Immature natural killer cell (primary cell): ENCODE results near the gene HERC3. TPM values are rescaled to one million over a fixed set of nuclear protein-coding genes. Genes with fewer than 3 reads are reported as not detected.
A peak's percentile ranks its signal among the peaks of the same experiment; 100 is the strongest.

Experiments used
- DNase-seq, 3 donors: peaks; one replicate each; pipeline ENCODE4 v3.0.0; 2022; ENCODE audit warnings: mixed read lengths in 1 of 3
- H3K27ac Mint-ChIP-seq, 6 donors: one replicate each; pipeline ENCODE4 v1.8.0; 2020; ENCODE audit warnings: mixed read lengths in 6 of 6, mild to moderate bottlenecking in 5 of 6, inconsistent platforms in 4 of 6, moderate library complexity in 3 of 6
- H3K27me3 Mint-ChIP-seq, 3 donors: one replicate each; pipeline ENCODE4 v1.8.0; 2020 to 2021; ENCODE audit warnings: low read depth in 3 of 3, mild to moderate bottlenecking in 3 of 3, mixed read lengths in 3 of 3, moderate library complexity in 3 of 3, inconsistent platforms in 1 of 3
- H3K36me3 Mint-ChIP-seq, 3 donors: one replicate each; pipeline ENCODE4 v1.8.0; 2020; ENCODE audit warnings: mixed read lengths in 3 of 3, inconsistent platforms in 2 of 3, mild to moderate bottlenecking in 2 of 3
- H3K4me1 Mint-ChIP-seq, 2 donors: one replicate each; pipeline ENCODE4 v1.8.0; 2020; ENCODE audit warnings: inconsistent platforms in 2 of 2, mild to moderate bottlenecking in 2 of 2, mixed read lengths in 2 of 2, moderate library complexity in 1 of 2
- H3K4me3 Mint-ChIP-seq, 5 donors: one replicate each; pipeline ENCODE4 v1.8.0; 2020; ENCODE audit warnings: mild to moderate bottlenecking in 5 of 5, mixed read lengths in 5 of 5, inconsistent platforms in 3 of 5, moderate library complexity in 3 of 5
- H3K9me3 Mint-ChIP-seq, 6 donors: one replicate each; pipeline ENCODE4 v1.8.0; 2020; ENCODE audit warnings: mild to moderate bottlenecking in 6 of 6, mixed read lengths in 6 of 6, inconsistent platforms in 4 of 6, moderate library complexity in 3 of 6
- polyA plus RNA-seq, 3 donors: library from polyadenylated mRNA; unstranded; fragments of 300-500 nt; fragmentation: Illumina TruSeq; gene quantifications; one replicate each; pipeline ENCODE4 v1.2.3, GENCODE V29; 2021

Gene HERC3
- polyA plus RNA-seq, 3 donors from 2014 or later, result 21.7 to 39.7 (median 32.0) TPM

DNA sequence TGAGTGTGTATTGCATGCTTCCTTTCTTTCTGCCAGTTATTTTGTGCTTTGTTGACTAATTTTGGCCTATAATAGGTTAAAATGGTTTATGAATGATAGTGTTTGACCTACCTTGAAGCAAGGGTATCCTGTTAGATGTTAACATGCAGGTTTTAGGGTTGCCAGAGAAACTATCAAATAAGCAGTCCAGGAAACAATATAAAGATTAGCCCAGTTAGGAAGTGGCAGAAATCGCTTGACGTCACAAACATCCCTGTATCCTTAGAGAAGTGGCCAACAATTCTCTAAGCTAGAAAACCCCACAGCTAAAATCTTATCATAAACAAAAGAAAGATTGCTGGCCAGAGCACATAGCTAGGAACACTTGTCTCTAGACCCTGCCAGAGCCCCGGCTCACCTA, 101.5 kb downstream of the HERC3 start:
- H3K27ac Mint-ChIP-seq, result peak overlapping the region in 2 of 6 donors; percentile 9 to 51
- no peak for DNase-seq
- peaks cover 19 to 21% of the 10 kb centered on the region in 2 donors for H3K4me1 Mint-ChIP-seq
- H3K36me3 Mint-ChIP-seq, result peaks cover 12 to 29% (median 25%) of the 10 kb centered on the region in 3 donors
- H3K27me3 Mint-ChIP-seq, result peaks cover 3 to 7% (median 6%) of the 10 kb centered on the region in 3 donors
- no peaks in the 10 kb centered on the region for H3K9me3 Mint-ChIP-seq
- no peak overlapping the region for H3K4me3 Mint-ChIP-seq

DNA sequence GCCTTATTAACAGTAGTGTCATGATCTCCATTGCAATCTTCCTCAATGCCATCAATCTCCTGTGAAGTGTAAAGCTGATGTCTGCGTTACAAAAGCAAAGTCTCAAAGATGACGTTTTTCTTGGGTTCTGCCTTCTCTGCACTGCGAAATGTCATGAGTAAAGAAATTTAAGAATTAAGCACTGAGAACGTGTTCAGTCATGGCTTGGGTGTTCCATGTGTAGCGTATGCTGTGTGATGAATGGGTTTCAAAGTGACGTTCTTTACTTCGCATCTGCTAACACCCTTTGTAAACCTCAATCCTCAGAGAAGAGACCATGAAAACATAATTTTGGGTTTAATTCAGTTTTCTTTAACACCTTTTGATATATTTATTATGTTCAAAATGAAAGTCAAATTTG, 104.3 kb downstream of the HERC3 start:
- H3K27me3 Mint-ChIP-seq, result peaks cover 3 to 7% (median 6%) of the 10 kb centered on the region in 3 donors
- H3K27ac Mint-ChIP-seq, result peak overlapping the region; percentile 55 to 97 (median 92)
- no peaks in the 10 kb centered on the region for H3K9me3 Mint-ChIP-seq
- H3K4me3 Mint-ChIP-seq, result peak overlapping the region; percentile 83 to 88 (median 86)
- peaks cover 7 to 14% (median 14%) of the 10 kb centered on the region in 3 donors for H3K36me3 Mint-ChIP-seq
- H3K4me1 Mint-ChIP-seq, result peaks cover 23 to 25% of the 10 kb centered on the region in 2 donors
- no peak for DNase-seq

DNA sequence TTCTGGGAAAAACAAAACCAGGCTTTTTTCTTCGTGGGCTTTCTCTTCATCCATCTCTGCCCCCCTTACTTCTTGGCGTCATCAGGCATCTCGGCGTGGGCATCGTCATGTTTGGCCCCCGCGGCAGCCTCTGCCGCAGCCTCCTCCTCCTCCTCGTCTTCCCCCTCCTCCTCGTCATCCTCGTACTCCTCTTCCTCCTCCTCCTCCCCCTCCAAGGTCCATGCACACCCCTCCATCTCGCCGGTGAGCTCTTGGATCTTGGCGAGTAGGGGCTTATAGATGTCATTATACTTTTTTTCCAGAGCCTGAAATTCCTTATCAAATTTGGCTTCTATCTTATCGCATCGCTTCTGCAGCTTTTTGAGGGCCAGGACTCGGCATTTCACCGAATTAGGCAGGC, 104.9 kb downstream of the HERC3 start:
- no peaks in the 10 kb centered on the region for H3K9me3 Mint-ChIP-seq
- H3K36me3 Mint-ChIP-seq, result peaks cover 7 to 16% (median 15%) of the 10 kb centered on the region in 3 donors
- H3K4me1 Mint-ChIP-seq, result peaks cover 23 to 25% of the 10 kb centered on the region in 2 donors
- peaks cover 3 to 7% (median 6%) of the 10 kb centered on the region in 3 donors for H3K27me3 Mint-ChIP-seq
- DNase-seq, result peak; percentile 30 to 37 (median 35)
- H3K4me3 Mint-ChIP-seq, result peak overlapping the region; percentile 83 to 88 (median 86)
- H3K27ac Mint-ChIP-seq, result peak overlapping the region; percentile 55 to 97 (median 92)

DNA sequence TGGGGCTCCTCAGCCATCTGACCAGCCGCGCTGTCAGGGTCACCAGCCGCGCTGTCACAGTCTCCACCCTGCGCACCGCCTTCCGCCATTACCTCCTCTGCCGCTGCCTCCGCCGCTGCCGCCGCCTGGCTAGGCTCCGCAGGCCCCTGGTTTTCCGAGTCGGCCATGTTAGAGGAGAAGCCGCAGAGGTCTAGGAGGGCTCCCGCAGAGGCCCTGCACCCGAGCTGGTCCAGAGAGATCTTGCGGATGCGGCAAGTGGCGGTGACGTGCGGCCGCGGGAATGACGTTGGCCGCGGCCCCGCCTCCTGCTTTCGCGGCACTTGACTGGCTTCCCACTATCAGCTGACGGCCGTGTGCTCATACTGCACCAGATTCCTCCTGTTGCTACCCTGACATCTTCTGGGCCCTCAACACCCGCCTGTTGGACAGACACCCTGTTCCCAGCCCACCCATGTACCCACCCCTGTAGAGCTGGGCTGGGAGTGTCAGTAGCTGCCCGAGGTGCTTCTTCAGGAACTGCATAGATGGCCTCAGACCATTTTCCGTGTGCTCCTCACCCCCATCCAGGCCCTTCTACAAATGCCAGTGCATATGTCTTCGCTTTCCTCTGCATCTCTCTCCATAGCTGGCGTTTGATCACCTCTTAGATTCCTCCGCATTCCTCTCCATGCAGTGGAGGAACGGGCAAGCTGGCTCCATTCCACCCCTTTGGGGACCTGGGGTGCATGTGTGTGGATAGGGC, 105.5 kb downstream of the HERC3 start, which contains the start of gene NAP1L5:
Gene NAP1L5 (minus strand): TSS at position 242 of the 742 bp plus-strand sequence. CDS start 75 bp downstream, at position 167.
- Mint-ChIP-seq H3K27ac (peak within 1 kb of the TSS; percentile 55 to 97 (median 92)), H3K36me3 (peaks cover 12 to 22% (median 21%) of the 10 kb centered on the region in 3 donors), H3K9me3 (no peaks in the 10 kb centered on the region), H3K4me3 (peak within 1 kb of the TSS; percentile 83 to 88 (median 86)), H3K27me3 (peaks cover 3 to 7% (median 6%) of the 10 kb centered on the region in 3 donors), H3K4me1 (peaks cover 23 to 25% of the 10 kb centered on the region in 2 donors)
- DNase-seq, result peak; percentile 84 to 86 (median 86)

DNA sequence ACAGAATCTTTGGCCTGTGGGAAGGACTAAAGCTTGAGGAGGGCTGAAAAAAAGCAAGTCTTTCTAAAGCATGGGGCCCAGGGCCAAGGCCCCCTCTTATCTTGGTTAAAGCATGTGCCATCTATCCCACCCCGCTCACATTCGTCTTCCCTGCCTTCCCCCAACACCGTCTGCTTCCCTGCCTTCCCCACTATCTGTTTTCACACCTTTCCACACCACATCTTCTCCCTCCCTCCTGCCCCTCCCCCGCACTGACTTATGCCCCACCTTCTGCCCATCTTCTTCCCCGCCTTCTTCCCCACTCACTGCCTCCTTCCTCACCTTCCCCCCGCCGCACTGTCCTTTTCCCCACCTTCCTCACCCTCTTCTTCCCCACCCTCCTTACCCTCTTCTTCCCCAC, 106.2 kb downstream of the HERC3 start:
- Mint-ChIP-seq H3K27ac (peak overlapping the region; percentile 55 to 97 (median 92)), H3K27me3 (peaks cover 3 to 7% (median 6%) of the 10 kb centered on the region in 3 donors), H3K9me3 (no peaks in the 10 kb centered on the region), H3K4me3 (no peak overlapping the region), H3K4me1 (peaks cover 23 to 25% of the 10 kb centered on the region in 2 donors), H3K36me3 (peaks cover 10 to 30% (median 21%) of the 10 kb centered on the region in 3 donors)
- DNase-seq, result no peak

DNA sequence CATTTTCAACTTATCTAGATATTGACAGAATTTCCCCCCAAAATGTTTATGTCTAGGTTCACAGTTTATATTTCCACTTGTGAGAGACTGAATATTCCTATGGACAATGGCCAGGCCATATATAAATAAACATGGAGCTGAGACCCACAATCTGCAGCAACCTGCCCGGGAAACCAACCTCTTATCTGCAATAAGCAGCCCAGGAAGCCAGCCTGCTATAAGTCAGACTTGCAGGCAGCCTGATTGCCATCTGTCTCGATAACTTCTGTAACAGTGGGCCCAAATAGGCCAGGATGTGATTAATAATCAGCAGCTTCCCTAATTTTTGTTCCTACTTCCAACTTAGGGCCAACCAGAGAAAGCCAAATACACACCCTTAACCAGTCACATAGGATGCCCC, 110.5 kb downstream of the HERC3 start:
- peaks cover under 1 to 3% (median 2%) of the 10 kb centered on the region in 3 donors for H3K27me3 Mint-ChIP-seq
- no peak overlapping the region for H3K27ac Mint-ChIP-seq
- peaks cover 36 to 52% (median 36%) of the 10 kb centered on the region in 3 donors for H3K36me3 Mint-ChIP-seq
- peaks cover 8 to 12% of the 10 kb centered on the region in 2 donors for H3K4me1 Mint-ChIP-seq
- H3K9me3 Mint-ChIP-seq, result no peaks in the 10 kb centered on the region
- DNase-seq, result no peak
- no peak overlapping the region for H3K4me3 Mint-ChIP-seq

DNA sequence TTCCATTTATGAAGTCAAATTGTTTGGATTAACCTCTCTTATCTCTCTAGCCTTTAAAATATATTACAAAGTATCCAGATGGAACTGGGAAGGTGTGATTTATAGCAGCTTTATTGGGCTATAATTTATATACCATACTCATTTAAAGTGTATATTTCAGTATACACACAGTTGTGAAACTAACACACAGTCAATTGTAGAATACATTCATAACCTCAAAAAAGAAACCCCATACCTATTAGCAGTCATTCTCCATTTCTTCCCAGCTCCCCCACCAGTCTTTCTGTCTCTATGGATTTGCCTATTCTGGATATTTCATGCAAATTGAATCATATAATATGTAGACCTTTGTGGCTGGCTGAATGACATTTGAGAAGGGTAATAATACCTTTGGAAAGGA, 112.9 kb downstream of the HERC3 start:
- Mint-ChIP-seq H3K36me3 (peaks cover 32 to 62% (median 36%) of the 10 kb centered on the region in 3 donors), H3K4me3 (no peak overlapping the region), H3K9me3 (no peaks in the 10 kb centered on the region), H3K4me1 (no peaks in the 10 kb centered on the region), H3K27ac (no peak overlapping the region), H3K27me3 (no peaks in the 10 kb centered on the region)
- DNase-seq, result no peak

DNA sequence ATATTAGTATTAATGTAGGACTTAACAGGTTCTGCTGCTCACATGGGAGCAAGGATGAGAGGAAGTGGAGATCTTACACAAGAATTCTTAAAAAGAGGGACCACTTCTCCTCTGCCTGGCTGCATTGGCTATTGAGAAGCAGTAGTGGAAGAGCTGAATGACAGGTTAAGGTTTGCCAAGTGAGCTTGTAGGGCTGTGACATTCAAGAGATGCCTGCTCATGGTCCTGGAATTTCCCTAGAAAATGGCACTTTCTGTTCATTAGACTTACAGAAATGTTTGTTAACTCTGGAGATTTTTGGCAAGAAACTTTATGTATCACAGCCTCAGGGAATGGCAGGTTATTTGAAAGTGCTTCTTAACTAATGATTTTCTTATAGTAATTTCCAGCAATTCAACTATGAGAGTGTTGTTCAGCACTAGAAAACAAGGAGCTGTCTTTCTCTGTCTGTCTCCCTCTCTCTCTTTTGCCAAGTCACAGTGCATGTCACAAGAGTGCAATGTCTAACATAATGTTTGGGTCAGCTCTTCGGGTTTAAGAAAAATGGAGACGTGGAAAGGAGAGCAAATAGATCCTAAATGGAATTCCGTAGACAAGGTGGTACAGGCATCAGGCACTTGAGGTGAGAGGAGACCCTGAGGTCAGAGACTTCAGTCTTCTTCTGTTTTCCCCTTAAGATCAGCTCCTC, 113.7 kb downstream of the HERC3 start:
- no peaks in the 10 kb centered on the region for H3K4me1 Mint-ChIP-seq
- no peak overlapping the region for H3K4me3 Mint-ChIP-seq
- no peak for DNase-seq
- no peaks in the 10 kb centered on the region for H3K9me3 Mint-ChIP-seq
- H3K36me3 Mint-ChIP-seq, result peaks cover 32 to 65% (median 36%) of the 10 kb centered on the region in 3 donors
- no peak overlapping the region for H3K27ac Mint-ChIP-seq
- no peaks in the 10 kb centered on the region for H3K27me3 Mint-ChIP-seq

DNA sequence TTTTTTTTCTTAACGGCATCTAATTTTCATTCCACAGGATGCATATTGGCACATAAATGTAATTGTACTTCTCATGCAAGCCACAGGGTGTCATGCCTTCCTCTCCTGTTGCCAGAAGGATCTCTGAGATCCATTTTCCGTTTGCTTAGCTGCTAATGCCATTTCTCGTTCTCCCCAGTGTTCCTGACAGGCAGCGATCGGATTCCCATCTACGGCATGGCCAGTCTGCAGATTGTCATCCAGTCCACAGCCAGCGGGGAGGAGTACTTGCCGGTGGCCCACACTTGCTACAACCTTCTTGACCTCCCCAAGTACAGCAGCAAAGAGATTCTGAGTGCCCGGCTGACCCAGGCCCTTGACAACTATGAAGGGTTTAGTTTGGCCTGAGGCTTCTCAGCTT, 114.3 kb downstream of the HERC3 start:
- no peaks in the 10 kb centered on the region for H3K4me1 Mint-ChIP-seq
- H3K27ac Mint-ChIP-seq, result no peak overlapping the region
- no peak overlapping the region for H3K4me3 Mint-ChIP-seq
- no peaks in the 10 kb centered on the region for H3K9me3 Mint-ChIP-seq
- H3K36me3 Mint-ChIP-seq, result peaks cover 34 to 68% (median 37%) of the 10 kb centered on the region in 3 donors
- DNase-seq, result no peak
- H3K27me3 Mint-ChIP-seq, result no peaks in the 10 kb centered on the region

DNA sequence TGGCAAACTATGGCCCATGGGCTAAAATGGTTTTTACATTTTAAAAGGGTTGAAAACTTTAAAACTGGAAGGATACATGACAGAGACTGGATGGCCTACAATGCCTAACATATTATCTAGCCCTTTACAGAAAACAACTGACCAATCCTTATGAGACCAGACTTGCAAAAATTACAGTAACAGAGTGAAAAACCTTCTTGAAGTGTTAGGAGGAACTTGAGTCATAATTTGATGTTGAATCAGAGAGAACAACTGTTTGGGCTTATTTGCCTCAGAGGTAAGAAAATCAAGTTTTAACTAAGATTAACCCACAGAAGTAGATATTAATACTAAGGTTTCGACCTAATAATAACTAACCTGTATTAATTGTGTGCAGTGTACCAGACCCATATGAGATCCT, 117.7 kb downstream of the HERC3 start:
- Mint-ChIP-seq H3K27me3 (no peaks in the 10 kb centered on the region), H3K27ac (no peak overlapping the region), H3K36me3 (peaks cover 39 to 68% (median 40%) of the 10 kb centered on the region in 3 donors), H3K9me3 (no peaks in the 10 kb centered on the region), H3K4me3 (no peak overlapping the region), H3K4me1 (no peaks in the 10 kb centered on the region)
- no peak for DNase-seq

DNA sequence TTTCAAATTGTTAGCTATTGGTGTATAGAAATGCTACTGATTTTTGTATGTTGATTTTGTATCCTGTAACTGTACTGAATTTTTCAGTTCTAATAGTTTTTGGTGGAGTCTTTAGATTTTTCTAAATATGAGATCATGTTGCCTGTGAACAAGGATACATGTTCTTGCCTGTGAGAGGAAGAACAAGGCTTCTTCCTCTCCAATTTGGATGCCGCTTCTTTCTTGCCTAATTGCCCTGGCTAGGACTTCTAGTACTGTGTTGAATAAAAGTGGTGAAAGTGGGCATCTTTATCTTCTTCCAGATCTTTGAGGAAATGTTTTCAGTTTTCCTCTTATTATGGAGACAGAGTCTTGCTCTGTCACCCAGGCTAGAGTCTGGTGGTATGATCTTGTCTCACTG, 121.5 kb downstream of the HERC3 start:
- no peak overlapping the region for H3K27ac Mint-ChIP-seq
- H3K4me1 Mint-ChIP-seq, result peaks cover 2 to 7% of the 10 kb centered on the region in 2 donors
- no peak overlapping the region for H3K4me3 Mint-ChIP-seq
- peaks cover 50 to 72% (median 58%) of the 10 kb centered on the region in 3 donors for H3K36me3 Mint-ChIP-seq
- DNase-seq, result no peak
- peaks cover 0 to 2% (median 0%) of the 10 kb centered on the region in 3 donors for H3K27me3 Mint-ChIP-seq
- peaks cover 8 to 18% (median 10%) of the 10 kb centered on the region in 6 donors for H3K9me3 Mint-ChIP-seq

DNA sequence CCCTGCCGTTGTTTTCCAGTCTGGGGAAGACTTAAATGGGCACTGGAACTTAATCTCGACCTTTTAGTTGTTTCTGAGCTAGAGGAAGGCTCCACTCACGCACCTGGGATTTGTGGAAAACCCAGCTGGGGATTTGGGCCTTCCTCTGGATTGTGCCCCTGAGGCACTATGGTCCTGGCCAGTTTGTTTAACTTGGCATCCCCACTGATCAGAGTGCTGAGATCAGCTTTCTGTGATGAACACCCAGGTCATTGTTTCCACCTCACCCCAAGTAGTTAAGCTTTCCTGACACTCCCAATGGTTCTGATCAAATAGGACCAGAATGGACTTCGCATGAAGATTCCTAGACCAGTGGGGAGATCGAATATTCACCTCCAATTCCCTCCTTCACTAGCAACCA, 125.8 kb downstream of the HERC3 start:
- Mint-ChIP-seq H3K36me3 (peaks cover 40 to 68% (median 50%) of the 10 kb centered on the region in 3 donors), H3K4me3 (no peak overlapping the region), H3K9me3 (peaks cover 8 to 18% (median 10%) of the 10 kb centered on the region in 6 donors), H3K27me3 (peaks cover 0 to 2% (median 2%) of the 10 kb centered on the region in 3 donors), H3K4me1 (peaks cover 2 to 7% of the 10 kb centered on the region in 2 donors), H3K27ac (no peak overlapping the region)
- DNase-seq, result no peak

DNA sequence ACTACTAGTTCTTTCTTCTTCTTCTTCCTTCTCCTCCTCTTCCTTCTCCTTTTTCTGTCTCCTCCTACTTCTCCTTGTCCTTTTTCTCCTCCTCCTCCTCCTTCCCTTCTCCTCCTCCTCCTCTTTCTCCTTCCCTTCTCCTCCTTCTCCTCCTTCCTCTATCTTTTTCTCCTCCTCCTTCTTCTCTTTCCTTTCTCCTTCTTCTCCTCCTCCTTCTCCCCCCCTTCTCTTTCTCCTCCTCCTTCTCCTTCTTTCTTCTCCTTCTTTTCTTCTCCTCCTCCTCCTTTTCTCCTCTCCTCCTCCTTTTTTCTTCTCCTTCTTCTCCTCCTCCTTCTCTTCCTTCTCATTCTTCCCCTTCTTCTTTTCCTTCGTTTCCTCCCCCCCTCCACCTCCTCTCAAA, 127.1 kb downstream of the HERC3 start:
- H3K36me3 Mint-ChIP-seq, result peaks cover 36 to 64% (median 47%) of the 10 kb centered on the region in 3 donors

More for the DNA sequence above, 127.1 kb downstream of the HERC3 start:
- no peak overlapping the region for H3K27ac Mint-ChIP-seq
- H3K4me3 Mint-ChIP-seq, result no peak overlapping the region
- H3K27me3 Mint-ChIP-seq, result peaks cover 0 to 2% (median 2%) of the 10 kb centered on the region in 3 donors
- DNase-seq, result no peak
- peaks cover 8 to 18% (median 10%) of the 10 kb centered on the region in 6 donors for H3K9me3 Mint-ChIP-seq
- H3K4me1 Mint-ChIP-seq, result peaks cover 2 to 7% of the 10 kb centered on the region in 2 donors
